ENCODE measurements around the gene CCNJL. TPM values are rescaled to one million over a fixed set of nuclear protein-coding genes. Genes with fewer than 3 reads are reported as not detected.

Gene CCNJL
- total RNA-seq, 2 experiments from 2014 or later = not detected

DNA sequence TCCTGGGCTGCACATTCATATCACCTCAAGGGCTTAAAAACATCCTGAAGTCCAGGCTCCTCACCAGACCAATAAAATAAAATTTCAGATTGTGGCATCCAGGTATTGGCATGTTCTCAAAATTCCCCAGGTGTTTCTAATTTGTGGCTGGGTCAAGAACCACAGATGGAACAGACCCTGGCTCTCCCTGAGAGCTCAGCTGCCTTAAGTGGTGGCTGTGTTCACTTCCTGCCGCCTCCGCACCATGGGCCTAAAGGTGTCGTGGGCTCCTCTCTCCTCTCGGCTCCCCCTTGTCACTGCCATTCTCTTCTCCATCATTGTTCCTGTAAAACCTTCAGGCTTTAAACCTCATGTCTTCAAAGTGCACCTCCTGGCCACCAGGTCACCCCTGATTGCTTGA is 17.8 kb upstream of the CCNJL start:
- no peaks in the 10 kb centered on the region for H3K9me2 ChIP-seq (ENCODE audit: insufficient read depth, low read length)
- no peak overlapping the region for H2AFZ ChIP-seq (ENCODE audit: low read length)
- no peaks in the 10 kb centered on the region for H3K79me2 ChIP-seq (ENCODE audit: insufficient read depth, low read depth, low read length)
- H3K4me2 ChIP-seq (ENCODE audit: low read length) = no peak overlapping the region
- TF ChIP-seq EZH2phosphoT487 (IDR thresholded peaks at IDR 0.05; ENCODE audit: borderline replicate concordance, low read depth, low read length) = no peak
- TF ChIP-seq, protein P1, sequence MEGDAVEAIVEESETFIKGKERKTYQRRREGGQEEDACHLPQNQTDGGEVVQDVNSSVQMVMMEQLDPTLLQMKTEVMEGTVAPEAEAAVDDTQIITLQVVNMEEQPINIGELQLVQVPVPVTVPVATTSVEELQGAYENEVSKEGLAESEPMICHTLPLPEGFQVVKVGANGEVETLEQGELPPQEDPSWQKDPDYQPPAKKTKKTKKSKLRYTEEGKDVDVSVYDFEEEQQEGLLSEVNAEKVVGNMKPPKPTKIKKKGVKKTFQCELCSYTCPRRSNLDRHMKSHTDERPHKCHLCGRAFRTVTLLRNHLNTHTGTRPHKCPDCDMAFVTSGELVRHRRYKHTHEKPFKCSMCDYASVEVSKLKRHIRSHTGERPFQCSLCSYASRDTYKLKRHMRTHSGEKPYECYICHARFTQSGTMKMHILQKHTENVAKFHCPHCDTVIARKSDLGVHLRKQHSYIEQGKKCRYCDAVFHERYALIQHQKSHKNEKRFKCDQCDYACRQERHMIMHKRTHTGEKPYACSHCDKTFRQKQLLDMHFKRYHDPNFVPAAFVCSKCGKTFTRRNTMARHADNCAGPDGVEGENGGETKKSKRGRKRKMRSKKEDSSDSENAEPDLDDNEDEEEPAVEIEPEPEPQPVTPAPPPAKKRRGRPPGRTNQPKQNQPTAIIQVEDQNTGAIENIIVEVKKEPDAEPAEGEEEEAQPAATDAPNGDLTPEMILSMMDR (conservative IDR thresholded peaks at IDR 0.05; ENCODE audit: low read length) = no peak
- no peak for DNase-seq (ENCODE audit: low spot score)
- BruUV-seq (replicated peaks) = no TSS peak
- no peak overlapping the region for H3K27ac ChIP-seq (ENCODE audit: low read depth, low read length, poor library complexity, severe bottlenecking)
- no peaks in the 10 kb centered on the region for H3K36me3 ChIP-seq (ENCODE audit: insufficient read depth, low read length)
- POLR2A ChIA-PET = interaction anchor here (0.6 kb wide), 1 partner anchor 71 kb away, joined by 4 read pairs; no protein-coding TSS in a partner anchor
- CTCF ChIA-PET (ENCODE audit: unreplicated experiment) = no interaction called here
- intact Hi-C loops (cut with micrococcal nuclease; ENCODE audit: unreplicated experiment) = no loop called here
- no peaks in the 10 kb centered on the region for H3K4me1 ChIP-seq (ENCODE audit: insufficient read depth, low read length, poor library complexity, severe bottlenecking)
- H3K4me3 ChIP-seq (ENCODE audit: low read depth, low read length, poor library complexity, severe bottlenecking) = no peak overlapping the region
- no peaks in the 10 kb centered on the region for H3K9me3 ChIP-seq (ENCODE audit: low read length)
- H4K20me1 ChIP-seq (ENCODE audit: insufficient read depth, low read length) = no peaks in the 10 kb centered on the region

DNA sequence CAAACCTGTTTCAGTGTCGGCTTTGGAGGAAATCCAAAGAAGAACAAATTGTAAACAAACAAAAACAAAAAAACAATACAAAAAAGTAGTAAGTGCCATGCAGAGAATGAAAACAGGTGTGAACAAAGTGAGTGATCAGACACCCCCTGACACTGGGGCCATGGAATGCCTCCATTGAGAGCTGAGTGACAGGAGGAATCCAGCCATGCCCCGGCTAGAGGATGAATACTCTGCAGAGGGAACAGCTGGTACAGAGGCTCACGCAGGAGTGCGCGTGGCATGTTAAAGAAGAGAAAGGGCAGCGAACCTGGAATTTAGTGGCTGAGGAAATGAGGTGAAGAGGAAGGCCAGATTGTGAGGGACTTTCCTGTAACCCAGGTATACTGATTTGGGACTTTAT is 15.5 kb upstream of the CCNJL start:
- BruUV-seq (replicated peaks) = no TSS peak
- no peak overlapping the region for H3K4me3 ChIP-seq (ENCODE audit: low read depth, low read length, poor library complexity, severe bottlenecking)
- no peaks in the 10 kb centered on the region for H3K9me3 ChIP-seq (ENCODE audit: low read length)
- no peaks in the 10 kb centered on the region for H4K20me1 ChIP-seq (ENCODE audit: insufficient read depth, low read length)
- H3K4me1 ChIP-seq (ENCODE audit: insufficient read depth, low read length, poor library complexity, severe bottlenecking) = no peaks in the 10 kb centered on the region
- DNase-seq (ENCODE audit: low spot score) = no peak
- H3K27ac ChIP-seq (ENCODE audit: low read depth, low read length, poor library complexity, severe bottlenecking) = no peak overlapping the region
- no peaks in the 10 kb centered on the region for H3K79me2 ChIP-seq (ENCODE audit: insufficient read depth, low read depth, low read length)
- CTCF ChIA-PET (ENCODE audit: unreplicated experiment) = no interaction called here
- H2AFZ ChIP-seq (ENCODE audit: low read length) = no peak overlapping the region
- POLR2A ChIA-PET = interaction anchor here (0.7 to 1.2 kb wide), 3 partner anchors 20 to 85 kb away, joined by 3 to 6 read pairs (median 3); no protein-coding TSS in a partner anchor
- H3K9me2 ChIP-seq (ENCODE audit: insufficient read depth, low read length) = no peaks in the 10 kb centered on the region
- no peak overlapping the region for H3K4me2 ChIP-seq (ENCODE audit: low read length)
- intact Hi-C loops (cut with micrococcal nuclease; ENCODE audit: unreplicated experiment) = no loop called here
- no peaks in the 10 kb centered on the region for H3K36me3 ChIP-seq (ENCODE audit: insufficient read depth, low read length)
- TF ChIP-seq, protein P1 (conservative IDR thresholded peaks at IDR 0.05; ENCODE audit: low read length) = no peak
- no peak for TF ChIP-seq EZH2phosphoT487 (IDR thresholded peaks at IDR 0.05; ENCODE audit: borderline replicate concordance, low read depth, low read length)

DNA sequence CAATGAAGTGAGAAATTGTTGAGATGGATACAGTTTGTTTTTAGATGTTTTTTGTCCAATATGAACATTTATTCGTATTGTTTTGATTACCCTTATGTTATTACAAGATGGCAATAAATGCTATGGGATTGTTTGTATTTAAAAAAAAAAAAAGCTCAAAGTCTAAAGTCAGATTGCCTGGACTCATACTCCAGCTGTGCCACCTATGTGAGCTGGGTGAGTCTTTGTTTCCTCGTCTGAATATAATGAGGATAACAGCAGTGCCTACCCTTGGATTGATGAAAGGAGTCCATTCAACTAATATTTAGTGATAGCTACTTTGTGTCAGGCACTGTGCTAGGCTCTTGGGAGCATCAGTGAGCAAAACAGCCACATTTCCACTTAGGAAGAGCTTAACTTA is 14.6 kb upstream of the CCNJL start:
- intact Hi-C loops (cut with micrococcal nuclease; ENCODE audit: unreplicated experiment) = no loop called here
- CTCF ChIA-PET (ENCODE audit: unreplicated experiment) = no interaction called here
- BruUV-seq (replicated peaks) = no TSS peak

More for the DNA sequence above, 14.6 kb upstream of the CCNJL start:
- Histone ChIP-seq H4K20me1 (ENCODE audit: insufficient read depth, low read length) (no peaks in the 10 kb centered on the region), H3K27ac (ENCODE audit: low read depth, low read length, poor library complexity, severe bottlenecking) (no peak overlapping the region), H3K79me2 (ENCODE audit: insufficient read depth, low read depth, low read length) (no peaks in the 10 kb centered on the region), H3K36me3 (ENCODE audit: insufficient read depth, low read length) (no peaks in the 10 kb centered on the region), H3K4me1 (ENCODE audit: insufficient read depth, low read length, poor library complexity, severe bottlenecking) (no peaks in the 10 kb centered on the region), H3K4me2 (ENCODE audit: low read length) (no peak overlapping the region), H3K4me3 (ENCODE audit: low read depth, low read length, poor library complexity, severe bottlenecking) (no peak overlapping the region), H2AFZ (ENCODE audit: low read length) (no peak overlapping the region), H3K9me3 (ENCODE audit: low read length) (no peaks in the 10 kb centered on the region), H3K9me2 (ENCODE audit: insufficient read depth, low read length) (no peaks in the 10 kb centered on the region)
- no peak for TF ChIP-seq EZH2phosphoT487 (IDR thresholded peaks at IDR 0.05; ENCODE audit: borderline replicate concordance, low read depth, low read length)
- TF ChIP-seq, protein P1 (conservative IDR thresholded peaks at IDR 0.05; ENCODE audit: low read length) = no peak
- DNase-seq (ENCODE audit: low spot score) = no peak
- POLR2A ChIA-PET = no interaction called here

All from OCI-LY7 (cell line).